COR-L47 (cell line): Measurements from ENCODE around the gene ABCB9.
A peak's percentile ranks its signal among the peaks of the same experiment; 100 is the strongest.
"Not testable (repeated sequence)": the region's sequence is repeated elsewhere in the genome, so short reads cannot be mapped to it uniquely, and the experiment has no call there.

Experiments used
- DNase-seq: peaks from one replicate; lab custom pipeline; 2025; lab: John Stamatoyannopoulos, UW

The ABCB9 gene

DNA sequence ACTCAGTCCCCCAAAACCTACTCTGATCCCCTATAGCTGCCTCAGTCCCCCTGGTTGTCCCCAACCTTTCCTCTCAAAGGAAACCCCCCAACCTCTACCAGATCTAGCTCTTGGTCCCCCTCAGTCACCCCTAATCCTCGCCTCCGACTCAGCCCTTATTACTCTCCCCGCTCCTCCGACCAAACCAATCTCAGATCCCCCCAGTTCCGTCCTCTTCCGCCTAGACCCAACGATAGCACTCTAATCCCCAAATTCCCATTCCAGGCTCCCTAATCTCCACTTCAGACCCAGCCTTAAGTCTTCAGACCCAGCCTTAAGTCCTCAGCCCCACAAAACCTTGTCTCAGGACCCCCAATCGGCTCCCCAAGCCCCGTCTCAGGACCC lies 71.0 kb downstream of the ABCB9 start:
- no peak for DNase-seq

DNA sequence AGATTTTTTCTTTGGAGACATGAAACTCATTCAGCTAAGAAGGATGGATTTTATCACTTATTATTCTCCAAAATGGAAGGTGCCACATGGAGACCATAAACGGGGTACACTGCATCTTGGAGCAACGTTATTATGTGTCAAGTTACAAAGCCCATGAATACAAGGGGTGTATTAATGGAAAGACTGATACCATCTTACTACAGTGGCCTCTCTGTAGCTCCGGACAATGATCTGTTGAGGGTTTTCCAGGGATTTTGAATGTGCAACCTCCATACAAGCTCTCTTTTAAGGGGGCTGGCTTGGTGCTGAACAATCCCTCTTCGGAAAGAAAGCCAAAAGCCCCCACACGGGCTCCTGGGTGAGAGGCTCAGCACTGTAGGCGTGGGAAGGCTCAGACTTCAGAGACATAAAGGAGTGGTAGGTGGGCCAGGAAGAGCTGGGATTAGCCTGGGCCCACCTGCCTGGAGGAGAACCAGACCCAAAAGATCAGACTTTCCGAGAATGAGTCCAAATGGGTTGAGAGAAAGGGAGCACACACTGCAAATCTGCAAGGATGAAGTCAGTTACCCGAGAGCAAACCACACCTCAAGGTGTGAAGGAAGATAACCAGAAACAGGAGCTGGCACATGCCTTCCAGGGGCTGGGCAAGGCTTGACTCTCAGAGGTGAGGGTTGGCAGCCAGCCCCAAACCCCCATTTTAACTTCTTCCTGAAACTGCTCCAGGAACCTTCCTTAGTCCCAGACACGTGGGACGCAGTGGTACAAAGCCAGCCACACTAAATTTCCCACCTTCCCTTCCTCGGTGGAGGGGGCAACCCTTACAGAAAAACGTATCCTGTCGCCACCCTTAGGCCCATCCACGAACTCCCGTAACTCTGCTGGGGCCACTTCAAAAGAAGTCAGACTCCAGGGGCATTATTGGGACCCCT lies 71.8 kb downstream of the ABCB9 start:
- DNase-seq: no peak

DNA sequence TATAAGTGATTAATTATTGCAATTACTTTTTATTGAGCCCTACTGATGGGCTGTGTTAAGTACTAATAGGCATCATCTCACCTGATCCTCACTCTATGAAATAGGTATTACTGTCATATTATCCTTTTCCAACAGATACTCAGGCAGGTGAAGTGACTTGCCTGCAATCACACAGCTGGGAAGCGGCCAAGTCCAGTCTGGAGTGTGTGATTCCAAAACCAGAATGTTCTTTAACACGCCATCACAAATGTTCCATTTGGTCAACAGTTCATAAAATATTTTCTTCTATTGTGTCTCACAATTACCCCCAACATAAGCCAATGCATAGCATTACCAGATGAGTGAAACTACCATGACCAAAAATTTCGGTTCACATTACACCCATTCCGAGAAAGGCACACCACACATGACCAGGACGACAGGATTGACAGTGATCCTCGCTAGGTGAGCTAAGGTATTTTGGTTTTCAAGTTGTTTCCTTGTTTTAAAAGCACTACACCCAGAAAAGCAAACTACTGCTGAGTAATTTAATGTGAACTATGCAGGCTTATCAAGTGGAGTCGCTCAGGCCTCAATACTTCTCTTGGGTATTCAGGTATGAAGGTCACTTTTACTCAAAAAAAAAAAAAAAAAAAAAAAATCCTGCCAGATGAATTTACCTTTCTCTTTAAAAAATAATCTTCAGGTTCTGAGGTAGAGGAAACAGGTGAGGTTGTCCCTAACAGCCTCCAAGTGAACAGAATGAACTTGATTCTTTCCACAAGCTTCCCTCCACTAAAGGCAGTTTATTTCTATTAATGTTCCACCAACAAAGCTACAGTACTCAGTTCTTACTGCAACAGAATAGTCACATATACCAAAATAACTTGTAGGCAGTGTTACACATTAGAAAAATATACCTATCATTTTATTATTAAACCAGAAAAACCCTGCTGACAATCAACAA lies 72.8 kb downstream of the ABCB9 start:
- no peak for DNase-seq

DNA sequence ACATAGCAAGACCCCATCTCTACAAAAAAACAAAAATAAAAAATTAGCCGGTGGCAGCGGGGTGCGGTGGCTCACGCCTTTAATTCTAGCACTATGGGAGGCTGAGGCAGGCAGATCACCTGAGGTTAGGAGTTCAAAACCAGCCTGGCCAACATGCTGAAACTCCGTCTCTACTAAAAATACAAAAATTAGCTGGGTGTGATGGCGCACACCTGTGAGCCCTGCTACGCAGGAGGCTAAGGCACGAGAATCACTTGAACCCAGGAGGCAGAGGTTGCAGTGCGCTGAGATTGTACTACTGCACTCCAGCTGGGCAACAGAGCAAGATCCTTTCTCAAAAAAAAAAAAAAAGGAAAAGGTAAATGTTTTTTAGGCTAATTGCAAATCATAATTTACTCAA lies 73.5 kb downstream of the ABCB9 start:
- not testable (repeated sequence) for DNase-seq

DNA sequence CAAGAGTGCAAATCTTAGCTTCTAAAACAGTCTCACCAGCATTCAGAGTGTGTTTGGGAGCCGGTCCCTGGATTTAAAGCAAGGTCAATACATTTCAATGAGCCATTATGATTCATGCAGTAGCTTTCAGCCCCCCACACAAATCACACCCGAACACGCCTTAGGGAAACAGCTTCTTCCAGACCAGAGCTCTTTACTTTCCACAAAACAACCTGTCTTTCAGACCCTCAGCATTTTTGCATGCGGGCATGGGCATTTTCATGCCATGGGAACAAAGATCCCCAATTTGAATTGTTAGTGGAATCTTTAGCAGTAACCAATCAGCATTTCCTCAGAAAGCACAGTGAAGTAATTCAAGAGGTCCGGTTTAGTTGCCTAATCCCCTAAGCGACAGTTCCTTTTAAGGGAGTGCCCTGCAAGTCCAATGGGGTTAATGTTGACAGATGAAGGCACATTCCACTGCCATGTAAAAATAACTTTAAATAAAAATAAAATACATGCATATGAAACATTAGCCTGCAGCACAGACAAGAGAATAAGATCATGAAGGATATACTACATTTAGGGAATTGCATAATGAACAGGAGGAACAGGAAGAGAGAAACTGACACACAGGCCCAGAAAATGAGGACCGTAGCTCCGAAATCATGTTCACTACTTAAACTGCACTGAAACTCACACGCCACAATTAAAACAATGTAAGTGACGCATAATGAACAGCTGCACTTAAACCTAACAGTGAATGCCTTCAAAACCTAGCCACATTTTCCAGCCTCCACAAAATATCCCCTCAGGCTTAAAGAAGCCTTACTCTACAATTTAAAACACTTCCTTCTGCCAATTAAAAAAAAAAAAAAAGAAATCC lies 74.4 kb downstream of the ABCB9 start:
- no peak for DNase-seq

DNA sequence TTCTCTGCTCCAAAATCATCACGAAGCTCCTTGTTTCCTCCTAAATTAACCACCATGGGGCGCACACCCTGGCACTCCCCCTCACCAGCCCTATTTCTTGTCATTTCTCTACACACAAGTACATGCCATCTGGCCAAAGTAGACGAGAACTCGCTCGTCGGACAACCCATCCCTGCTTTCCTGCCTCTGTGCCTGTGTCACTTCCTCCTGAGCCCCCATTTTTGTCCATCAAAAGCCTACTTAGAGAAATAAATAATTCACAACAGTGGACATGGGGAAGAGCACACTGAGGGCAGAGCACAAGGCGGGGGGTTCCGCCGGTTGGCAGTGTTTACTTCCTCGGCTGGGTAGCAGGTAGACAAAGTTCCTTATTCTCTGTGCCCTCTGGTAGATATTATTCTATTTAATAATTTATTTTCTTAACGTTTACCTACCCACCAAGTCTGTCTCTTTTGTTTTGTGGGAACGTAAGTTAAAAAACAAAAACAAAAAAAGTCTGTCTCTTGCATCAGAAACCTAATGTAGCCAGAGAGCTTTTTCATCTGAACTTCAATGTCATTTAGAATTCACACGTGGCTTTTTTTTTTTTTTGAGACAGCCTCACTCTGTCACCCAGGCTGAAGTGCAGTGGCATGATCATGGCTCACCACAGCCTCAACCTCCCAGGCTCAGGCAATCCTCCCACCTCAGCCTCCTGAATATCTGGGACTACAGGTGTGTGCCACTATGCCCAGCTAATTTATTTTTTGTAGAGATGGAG lies 76.3 kb downstream of the ABCB9 start:
- no peak for DNase-seq

DNA sequence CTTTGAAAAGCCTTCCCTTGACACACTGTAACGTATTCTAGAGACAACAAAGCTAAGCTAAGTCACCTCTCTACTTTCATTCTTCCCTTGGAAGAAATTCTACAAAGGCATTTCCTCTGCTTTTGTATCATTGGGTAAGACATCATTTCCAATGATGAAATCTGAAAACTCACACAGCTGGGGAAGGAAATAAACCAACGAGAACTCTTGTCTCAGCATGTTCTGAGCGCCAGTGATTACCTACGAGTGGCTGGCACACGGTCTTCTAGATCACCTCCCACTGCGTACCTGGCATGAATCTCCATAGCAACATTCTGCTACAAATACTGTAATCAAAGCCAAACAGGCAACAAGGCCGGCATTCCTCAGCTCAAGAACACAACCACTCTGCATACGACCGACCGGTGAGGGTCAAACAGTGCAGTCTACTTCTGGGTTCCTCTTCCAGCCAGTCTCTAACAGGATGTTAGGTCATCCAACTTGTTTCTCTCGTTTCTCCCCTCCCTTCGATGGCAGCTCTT lies 78.0 kb downstream of the ABCB9 start:
- peak; percentile 71 for DNase-seq

DNA sequence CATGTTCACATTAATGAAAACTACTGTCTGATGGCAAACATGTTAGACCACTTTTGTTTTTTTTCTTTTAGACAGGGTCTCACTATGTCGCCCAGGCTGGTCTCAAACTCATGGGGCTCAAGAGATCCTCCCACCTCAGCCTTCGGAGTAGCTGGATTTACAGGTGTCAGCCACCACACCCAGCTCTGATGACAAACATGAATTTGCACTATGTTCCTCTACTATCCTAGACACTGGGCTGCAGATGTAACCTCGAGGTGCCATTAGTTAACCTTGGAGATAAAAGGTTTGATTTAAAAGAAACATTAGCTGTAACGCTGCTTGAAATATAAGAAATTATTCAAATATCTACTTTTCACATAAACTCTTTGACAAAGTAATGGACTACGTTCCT lies 78.4 kb downstream of the ABCB9 start:
- DNase-seq: no peak

DNA sequence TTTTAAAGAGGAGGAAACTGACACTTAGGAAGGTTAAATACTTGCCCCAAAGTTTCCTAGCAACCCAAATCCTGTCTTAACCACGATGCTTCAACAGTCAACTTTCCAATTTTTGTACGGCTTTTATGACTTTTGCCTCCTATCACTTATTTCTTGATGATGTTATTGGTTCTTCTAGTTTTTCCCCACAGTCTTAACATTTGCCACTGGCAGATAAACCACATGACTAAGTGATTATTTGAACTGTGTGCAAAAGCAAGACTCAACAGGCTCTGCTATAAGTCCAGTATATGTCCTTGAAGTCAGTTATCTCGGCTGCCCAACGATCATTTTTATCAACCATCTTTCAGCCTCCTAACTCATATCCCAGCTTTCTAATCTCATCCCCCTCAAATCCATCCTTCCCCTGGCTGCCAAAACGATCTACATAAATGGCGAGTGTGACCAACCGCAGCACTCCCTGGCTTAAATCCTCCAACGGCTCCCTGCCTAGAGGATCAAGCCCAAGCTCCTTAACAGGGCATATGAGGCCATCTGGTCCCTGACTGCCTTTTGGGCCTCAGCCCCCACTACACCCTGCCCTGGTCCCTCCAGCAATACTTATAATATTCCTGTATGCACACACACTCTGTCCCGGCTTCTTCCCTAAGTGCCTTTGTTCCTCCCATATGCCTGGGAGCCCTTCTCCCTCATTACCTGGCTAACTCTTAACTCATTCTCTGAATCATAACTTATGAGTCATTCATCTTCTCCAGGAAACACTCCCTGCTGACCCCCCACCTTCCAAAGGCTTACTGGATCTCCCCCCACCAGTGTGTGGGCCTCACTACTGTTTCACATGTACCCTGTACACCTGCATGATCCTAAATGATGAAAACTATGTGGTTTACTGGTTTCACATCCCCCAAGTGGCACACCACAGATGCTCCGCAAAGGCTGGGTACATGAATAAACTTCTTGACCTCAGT lies 79.1 kb downstream of the ABCB9 start:
- no peak for DNase-seq

DNA sequence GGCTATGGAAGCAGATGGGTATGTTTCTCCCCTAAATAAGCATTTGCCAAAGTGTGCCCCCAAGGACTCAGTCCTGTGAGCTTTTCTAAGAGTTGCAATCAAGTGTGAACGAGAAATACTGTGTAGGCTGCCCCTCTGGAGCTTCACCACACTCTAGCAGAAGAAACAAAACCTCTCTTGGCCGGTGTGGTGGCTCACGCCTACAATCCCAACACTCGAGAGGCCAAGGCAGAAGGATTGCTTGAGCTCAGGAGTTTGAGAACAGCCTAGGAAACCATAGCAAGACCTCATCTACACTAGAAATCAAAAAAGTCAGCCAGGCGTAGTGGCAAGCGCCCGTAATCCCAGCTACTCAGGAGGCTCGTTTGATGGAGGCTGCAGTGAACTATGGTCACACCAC lies 80.1 kb downstream of the ABCB9 start:
- DNase-seq: no peak

DNA sequence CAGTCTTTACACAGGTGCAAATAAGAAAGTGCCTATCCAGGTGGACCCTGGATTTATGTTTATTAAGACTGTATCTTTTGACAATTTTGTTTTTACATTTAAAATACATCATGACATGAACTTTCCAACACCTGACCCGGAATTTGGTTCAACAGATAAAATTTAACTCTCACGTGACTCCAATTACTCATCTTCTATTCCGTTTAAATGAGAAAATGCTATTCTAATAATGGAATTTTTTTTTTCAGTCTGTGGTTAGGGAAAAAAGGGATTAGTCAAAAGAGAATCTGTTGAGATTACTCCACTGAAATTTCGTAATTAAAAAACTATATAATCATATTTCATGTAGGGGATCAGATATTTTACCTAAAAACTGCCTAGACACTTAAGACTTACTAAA lies 81.4 kb downstream of the ABCB9 start:
- DNase-seq: no peak

DNA sequence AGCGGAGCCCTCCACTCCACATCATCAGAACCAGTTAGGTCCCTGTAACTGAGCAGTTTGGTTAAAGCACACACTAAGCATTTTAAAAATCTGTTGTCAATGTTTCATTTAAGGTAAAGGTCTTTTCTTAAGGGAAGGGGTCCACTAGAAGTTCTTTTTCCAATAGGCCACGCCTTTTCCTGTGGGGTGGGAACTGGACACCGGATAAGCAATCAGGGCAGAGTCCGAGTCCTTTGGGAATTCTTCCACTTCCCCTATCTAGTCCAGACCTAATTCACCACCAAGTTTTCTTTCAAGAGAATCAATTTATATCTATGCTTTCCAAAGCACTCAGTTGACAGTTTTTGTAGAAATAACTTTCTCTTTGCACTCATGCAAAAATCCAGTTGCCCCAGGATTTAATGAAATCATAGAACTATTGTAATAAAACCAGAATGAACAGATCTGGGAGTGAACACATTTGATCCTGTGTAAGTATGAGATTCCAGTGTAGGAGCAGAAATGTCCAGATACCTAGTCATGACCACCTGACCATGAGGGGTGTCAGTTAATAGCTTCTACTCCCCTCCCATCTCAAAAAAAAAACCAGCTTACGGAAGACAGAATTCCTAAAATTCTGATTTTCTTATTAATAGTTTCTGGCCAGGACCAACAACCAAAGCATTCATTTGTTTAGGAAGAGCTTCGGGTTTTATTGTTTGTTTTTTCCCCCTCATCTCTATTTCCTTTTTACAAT lies 82.0 kb downstream of the ABCB9 start:
- DNase-seq: no peak

DNA sequence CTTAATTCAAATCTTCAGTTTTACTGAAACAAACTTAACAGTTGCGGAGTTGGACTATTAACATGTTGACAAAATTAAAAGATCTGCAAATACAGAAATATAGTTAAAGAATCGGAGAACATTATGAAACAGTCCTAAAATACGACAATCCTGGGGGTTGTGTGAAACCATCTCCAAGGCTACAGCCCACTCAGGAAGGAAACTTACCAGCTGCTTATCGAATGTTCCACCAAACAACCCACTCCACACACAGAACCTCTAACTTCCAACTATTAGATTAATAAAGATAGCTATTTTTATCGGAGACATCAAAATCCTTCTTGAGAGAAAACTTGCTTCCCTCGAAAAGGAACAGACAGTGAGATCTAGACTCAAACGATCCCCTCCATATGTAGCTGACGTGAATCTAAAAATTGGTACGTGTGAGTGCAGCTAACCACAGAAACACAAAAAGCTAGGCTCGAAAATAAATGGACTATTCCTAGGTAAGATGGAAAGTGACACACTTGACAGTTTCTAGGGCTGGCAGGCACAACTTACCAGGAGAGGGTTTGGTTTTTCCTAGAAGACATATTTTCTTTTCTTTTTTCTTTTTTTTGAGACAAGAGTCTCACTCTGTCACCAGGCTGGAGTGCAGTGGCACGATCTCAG lies 83.2 kb downstream of the ABCB9 start:
- DNase-seq: no peak

DNA sequence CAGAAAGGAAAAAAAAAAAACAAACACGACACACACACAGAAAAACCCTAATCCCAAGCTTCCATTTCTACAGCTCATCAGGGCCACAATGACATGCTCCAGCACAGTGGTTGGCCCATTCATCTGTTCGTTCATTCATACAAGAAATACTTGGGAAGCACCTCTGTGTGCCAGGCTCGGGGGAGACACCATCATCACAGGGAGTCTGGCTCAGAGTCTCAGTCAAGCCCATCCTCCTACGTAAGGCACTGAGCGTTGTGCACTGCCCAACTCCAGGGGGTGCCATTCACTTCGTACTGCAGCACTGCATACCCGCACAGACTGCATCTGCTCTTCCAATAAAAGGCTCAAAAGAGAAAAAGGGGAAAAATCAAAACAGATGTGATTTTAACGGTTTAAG lies 85.6 kb downstream of the ABCB9 start:
- no peak for DNase-seq

DNA sequence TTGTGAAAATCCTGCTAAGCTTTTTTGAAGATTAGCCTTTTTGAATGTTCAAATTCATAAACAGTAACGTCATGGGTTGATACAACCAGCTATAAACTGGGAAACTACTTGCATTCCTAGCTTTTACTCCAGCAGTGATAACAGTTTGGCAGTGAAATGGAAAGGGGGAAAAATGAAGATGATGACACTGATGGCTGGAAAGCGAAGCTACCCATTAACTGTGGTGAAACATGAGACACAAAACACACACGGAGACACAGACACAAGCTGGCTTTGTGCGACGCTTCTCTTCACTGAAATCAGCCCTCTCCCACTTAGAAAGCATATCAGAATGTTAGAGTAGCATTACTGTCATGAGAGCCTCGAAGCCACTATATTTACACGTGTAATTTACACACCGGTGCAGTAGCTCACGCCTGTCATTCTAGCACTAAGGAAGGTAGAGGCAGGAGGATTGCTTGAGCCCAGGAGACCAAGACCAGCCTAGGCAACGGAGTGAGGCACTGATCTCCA lies 86.1 kb downstream of the ABCB9 start:
- no peak for DNase-seq
